ENCODE measurements around the gene NUBP1. TPM values are rescaled to one million over a fixed set of nuclear protein-coding genes. Genes with fewer than 3 reads are reported as not detected.

The NUBP1 gene
- total RNA-seq, 1 experiment from 2014 or later, result 34.3 TPM

DNA sequence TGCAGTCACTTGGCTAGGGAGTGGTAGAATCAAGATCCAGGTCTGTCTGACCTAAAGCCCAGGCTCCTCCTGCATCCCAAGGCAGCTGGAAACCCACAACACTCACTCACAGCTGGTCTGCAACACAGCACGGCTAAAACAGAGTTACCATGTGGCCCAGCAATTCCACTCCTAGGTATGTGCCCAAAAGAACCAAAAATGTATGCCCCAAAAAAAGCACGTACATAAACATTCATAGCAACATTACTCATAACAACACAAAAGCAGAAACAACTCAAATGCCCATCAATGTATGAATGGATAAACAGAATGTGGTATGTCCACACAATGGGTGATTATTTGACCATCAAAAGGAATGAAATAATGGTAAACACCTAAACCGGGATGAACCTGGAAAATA lies 66.1 kb downstream of the NUBP1 start:
- no peaks in the 10 kb centered on the region for H3K4me1 ChIP-seq (ENCODE audit: insufficient read depth, low read length)
- TF ChIP-seq EZH2 (IDR thresholded peaks at IDR 0.05; ENCODE audit: low read length, unreplicated experiment) (no peak), EZH2phosphoT487 (IDR thresholded peaks at IDR 0.05; ENCODE audit: borderline replicate concordance, low read length) (no peak)
- TF ChIP-seq, protein P1, sequence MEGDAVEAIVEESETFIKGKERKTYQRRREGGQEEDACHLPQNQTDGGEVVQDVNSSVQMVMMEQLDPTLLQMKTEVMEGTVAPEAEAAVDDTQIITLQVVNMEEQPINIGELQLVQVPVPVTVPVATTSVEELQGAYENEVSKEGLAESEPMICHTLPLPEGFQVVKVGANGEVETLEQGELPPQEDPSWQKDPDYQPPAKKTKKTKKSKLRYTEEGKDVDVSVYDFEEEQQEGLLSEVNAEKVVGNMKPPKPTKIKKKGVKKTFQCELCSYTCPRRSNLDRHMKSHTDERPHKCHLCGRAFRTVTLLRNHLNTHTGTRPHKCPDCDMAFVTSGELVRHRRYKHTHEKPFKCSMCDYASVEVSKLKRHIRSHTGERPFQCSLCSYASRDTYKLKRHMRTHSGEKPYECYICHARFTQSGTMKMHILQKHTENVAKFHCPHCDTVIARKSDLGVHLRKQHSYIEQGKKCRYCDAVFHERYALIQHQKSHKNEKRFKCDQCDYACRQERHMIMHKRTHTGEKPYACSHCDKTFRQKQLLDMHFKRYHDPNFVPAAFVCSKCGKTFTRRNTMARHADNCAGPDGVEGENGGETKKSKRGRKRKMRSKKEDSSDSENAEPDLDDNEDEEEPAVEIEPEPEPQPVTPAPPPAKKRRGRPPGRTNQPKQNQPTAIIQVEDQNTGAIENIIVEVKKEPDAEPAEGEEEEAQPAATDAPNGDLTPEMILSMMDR (conservative IDR thresholded peaks at IDR 0.05; ENCODE audit: low read depth, low read length), result no peak
- ATAC-seq, result no peak
- no peaks in the 10 kb centered on the region for H3K36me3 ChIP-seq (ENCODE audit: low read depth, low read length)
- no peaks in the 10 kb centered on the region for H4K20me1 ChIP-seq (ENCODE audit: low read length)
- DNase-seq, result no peak
- no peaks in the 10 kb centered on the region for H3K79me2 ChIP-seq (ENCODE audit: low read length)
- no peak overlapping the region for H2AFZ ChIP-seq (ENCODE audit: low read length)
- no peak overlapping the region for H3K4me2 ChIP-seq (ENCODE audit: low read length)
- no peaks in the 10 kb centered on the region for H3K9me2 ChIP-seq (replicated peaks; ENCODE audit: low read length)
- ChIA-PET CTCF (no interaction called here), POLR2A (ENCODE audit: unreplicated experiment) (no interaction called here)
- H3K4me3 ChIP-seq (ENCODE audit: low read length), result no peak overlapping the region
- H3K9me3 ChIP-seq (ENCODE audit: low read length), result no peaks in the 10 kb centered on the region
- intact Hi-C loops (cut with micrococcal nuclease), result no loop called here
- H3K27me3 ChIP-seq (ENCODE audit: low read length), result peaks cover 13% of the 10 kb centered on the region; the same call in 1 of the 2 replicates
- no peak overlapping the region for H3K9ac ChIP-seq (ENCODE audit: low read length)
- H3F3A ChIP-seq (ENCODE audit: low read length, unreplicated experiment), result no peaks in the 10 kb centered on the region
- no peak overlapping the region for H3K27ac ChIP-seq (ENCODE audit: low read length)
- no TSS peak for BruUV-seq (replicated peaks)

DNA sequence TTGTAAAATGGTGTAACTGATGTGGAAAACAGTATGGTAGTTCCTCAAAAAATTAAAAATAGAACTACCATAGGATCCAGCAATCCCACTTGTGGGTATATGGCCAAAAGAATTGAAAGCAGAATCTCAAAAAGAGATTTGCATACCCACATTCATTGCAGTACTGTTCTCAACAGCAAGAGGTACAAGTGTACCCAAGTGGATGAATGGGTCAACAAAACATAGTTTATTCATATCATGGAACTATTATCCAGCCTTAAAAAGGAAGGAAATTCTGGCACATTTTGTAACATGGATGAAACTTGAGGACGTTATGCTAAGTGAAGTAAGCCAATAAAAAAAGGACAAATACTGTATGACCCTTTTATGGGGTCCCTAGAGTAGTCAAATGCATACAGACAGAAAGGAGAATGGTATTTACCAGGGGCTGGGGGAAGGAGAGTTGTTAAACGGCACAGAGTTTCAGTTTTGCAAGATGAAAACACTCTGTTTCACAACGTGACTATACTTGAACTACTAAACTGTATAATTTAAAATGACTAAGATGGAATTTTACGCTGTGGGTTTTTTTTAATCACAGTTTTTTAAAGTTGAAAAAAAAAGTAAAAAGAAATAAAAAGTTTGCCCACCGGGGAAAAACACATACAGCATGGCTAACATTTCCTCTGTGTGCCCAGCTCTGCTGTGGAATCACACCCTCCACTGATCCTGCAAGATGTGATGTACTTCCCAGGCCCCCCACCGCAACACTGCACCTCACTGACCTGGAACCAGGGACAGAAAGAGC lies 68.9 kb downstream of the NUBP1 start:
- H3K36me3 ChIP-seq (ENCODE audit: low read depth, low read length), result no peaks in the 10 kb centered on the region
- no peak overlapping the region for H2AFZ ChIP-seq (ENCODE audit: low read length)
- H3K4me3 ChIP-seq (ENCODE audit: low read length), result no peak overlapping the region
- no peaks in the 10 kb centered on the region for H4K20me1 ChIP-seq (ENCODE audit: low read length)
- BruUV-seq (replicated peaks), result no TSS peak
- H3K79me2 ChIP-seq (ENCODE audit: low read length), result no peaks in the 10 kb centered on the region
- H3K9me2 ChIP-seq (replicated peaks; ENCODE audit: low read length), result no peaks in the 10 kb centered on the region
- H3K4me1 ChIP-seq (ENCODE audit: insufficient read depth, low read length), result no peaks in the 10 kb centered on the region
- H3K4me2 ChIP-seq (ENCODE audit: low read length), result no peak overlapping the region
- CTCF ChIA-PET, result no interaction called here
- no peaks in the 10 kb centered on the region for H3K9me3 ChIP-seq (ENCODE audit: low read length)
- intact Hi-C loops (cut with micrococcal nuclease), result no loop called here
- ATAC-seq, result no peak
- no peak for DNase-seq
- H3F3A ChIP-seq (ENCODE audit: low read length, unreplicated experiment), result no peaks in the 10 kb centered on the region
- 0 out of 2 replicates have a peak, but pooled peaks cover 4% of the 10 kb centered on the region for H3K27me3 ChIP-seq (ENCODE audit: low read length)
- no peak for TF ChIP-seq EZH2 (IDR thresholded peaks at IDR 0.05; ENCODE audit: low read length, unreplicated experiment)
- TF ChIP-seq, protein P1 (conservative IDR thresholded peaks at IDR 0.05; ENCODE audit: low read depth, low read length), result no peak
- no peak for TF ChIP-seq EZH2phosphoT487 (IDR thresholded peaks at IDR 0.05; ENCODE audit: borderline replicate concordance, low read length)
- H3K27ac ChIP-seq (ENCODE audit: low read length), result no peak overlapping the region
- POLR2A ChIA-PET (ENCODE audit: unreplicated experiment), result no interaction called here
- H3K9ac ChIP-seq (ENCODE audit: low read length), result no peak overlapping the region

DNA sequence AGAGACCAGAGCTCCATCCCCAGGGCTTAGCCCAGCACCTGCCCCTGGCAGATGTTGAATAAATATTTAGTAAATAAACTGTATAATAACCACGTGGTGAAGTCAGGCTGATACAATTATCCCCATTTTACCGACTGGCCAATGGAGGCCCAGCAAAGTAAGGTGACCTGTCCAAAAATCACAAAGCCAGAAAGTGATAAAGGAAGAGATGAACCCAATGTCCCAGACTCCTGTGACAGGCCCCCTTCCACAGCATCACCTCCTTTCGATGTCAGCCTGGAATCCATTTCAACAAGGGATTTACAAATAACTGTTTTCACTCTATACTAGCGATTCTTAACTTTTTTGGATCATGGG lies 69.4 kb downstream of the NUBP1 start:
- Histone ChIP-seq H3K9ac (ENCODE audit: low read length) (no peak overlapping the region), H3F3A (ENCODE audit: low read length, unreplicated experiment) (no peaks in the 10 kb centered on the region), H3K4me3 (ENCODE audit: low read length) (no peak overlapping the region), H3K27ac (ENCODE audit: low read length) (no peak overlapping the region), H3K36me3 (ENCODE audit: low read depth, low read length) (no peaks in the 10 kb centered on the region), H3K4me2 (ENCODE audit: low read length) (no peak overlapping the region), H2AFZ (ENCODE audit: low read length) (no peak overlapping the region), H3K4me1 (ENCODE audit: insufficient read depth, low read length) (no peaks in the 10 kb centered on the region), H3K79me2 (ENCODE audit: low read length) (no peaks in the 10 kb centered on the region), H4K20me1 (ENCODE audit: low read length) (no peaks in the 10 kb centered on the region), H3K9me2 (replicated peaks; ENCODE audit: low read length) (no peaks in the 10 kb centered on the region), H3K9me3 (ENCODE audit: low read length) (no peaks in the 10 kb centered on the region), H3K27me3 (ENCODE audit: low read length) (no peaks in the 10 kb centered on the region)
- POLR2A ChIA-PET (ENCODE audit: unreplicated experiment), result no interaction called here
- TF ChIP-seq, protein P1 (conservative IDR thresholded peaks at IDR 0.05; ENCODE audit: low read depth, low read length), result no peak
- no peak for TF ChIP-seq EZH2phosphoT487 (IDR thresholded peaks at IDR 0.05; ENCODE audit: borderline replicate concordance, low read length)
- TF ChIP-seq EZH2 (IDR thresholded peaks at IDR 0.05; ENCODE audit: low read length, unreplicated experiment), result no peak
- intact Hi-C loops (cut with micrococcal nuclease), result no loop called here
- no peak for DNase-seq
- CTCF ChIA-PET, result no interaction called here
- no peak for ATAC-seq
- BruUV-seq (replicated peaks), result no TSS peak

Data from PC-3 (cell line).